ENCODE results near the gene FGF2.

Gene FGF2

GRCh38 chr4:122814426-122814825 lies 12.2 kb upstream of the FGF2 start:
- H3K36me3 ChIP-seq (ENCODE audit: control insufficient read depth, insufficient read depth, low read length), result 0 out of 2 replicates have a peak, but pooled peaks cover 2% of the 10 kb centered on the region
- H3K9ac ChIP-seq (ENCODE audit: low read length), result no peak overlapping the region
- H3K4me3 ChIP-seq (ENCODE audit: low read depth, low read length), result no peak overlapping the region
- no peaks in the 10 kb centered on the region for H3K27me3 ChIP-seq (ENCODE audit: control insufficient read depth, insufficient read depth, low read length)
- H3K4me1 ChIP-seq (ENCODE audit: control insufficient read depth, insufficient read depth, low read length), result 0 out of 2 replicates have a peak, but pooled peaks cover 2% of the 10 kb centered on the region
- peaks cover 9% of the 10 kb centered on the region for H3K9me3 ChIP-seq (ENCODE audit: control insufficient read depth, insufficient read depth, low read depth, low read length)
- H3K27ac ChIP-seq (ENCODE audit: low read depth, low read length), result no peak overlapping the region

GRCh38 chr4:122815248-122815647 lies 11.4 kb upstream of the FGF2 start:
- Histone ChIP-seq H3K27ac (ENCODE audit: low read depth, low read length) (no peak overlapping the region), H3K4me1 (ENCODE audit: control insufficient read depth, insufficient read depth, low read length) (0 out of 2 replicates have a peak, but pooled peaks cover 2% of the 10 kb centered on the region), H3K27me3 (ENCODE audit: control insufficient read depth, insufficient read depth, low read length) (no peaks in the 10 kb centered on the region), H3K4me3 (ENCODE audit: low read depth, low read length) (no peak overlapping the region), H3K9ac (ENCODE audit: low read length) (no peak overlapping the region), H3K9me3 (ENCODE audit: control insufficient read depth, insufficient read depth, low read depth, low read length) (peaks cover 9% of the 10 kb centered on the region), H3K36me3 (ENCODE audit: control insufficient read depth, insufficient read depth, low read length) (0 out of 2 replicates have a peak, but pooled peaks cover 2% of the 10 kb centered on the region)

- no peaks in the 10 kb centered on the region for H3K27me3 ChIP-seq (ENCODE audit: control insufficient read depth, insufficient read depth, low read length)
- no peaks in the 10 kb centered on the region for H3K36me3 ChIP-seq (ENCODE audit: control insufficient read depth, insufficient read depth, low read length)
- H3K9ac ChIP-seq (ENCODE audit: low read length), result no peak overlapping the region
- H3K4me3 ChIP-seq (ENCODE audit: low read depth, low read length), result no peak overlapping the region
- H3K9me3 ChIP-seq (ENCODE audit: control insufficient read depth, insufficient read depth, low read depth, low read length), result no peaks in the 10 kb centered on the region
- H3K4me1 ChIP-seq (ENCODE audit: control insufficient read depth, insufficient read depth, low read length), result 0 out of 2 replicates have a peak, but pooled peaks cover 9% of the 10 kb centered on the region
- no peak overlapping the region for H3K27ac ChIP-seq (ENCODE audit: low read depth, low read length)
These were observed 10.2 kb upstream of the FGF2 start for GRCh38 chr4:122816476-122816875.

GRCh38 chr4:122819708-122820449 lies 6.8 kb upstream of the FGF2 start:
- Histone ChIP-seq H3K9me3 (ENCODE audit: control insufficient read depth, insufficient read depth, low read depth, low read length) (no peaks in the 10 kb centered on the region), H3K36me3 (ENCODE audit: control insufficient read depth, insufficient read depth, low read length) (no peaks in the 10 kb centered on the region), H3K4me1 (ENCODE audit: control insufficient read depth, insufficient read depth, low read length) (peaks cover 15% of the 10 kb centered on the region), H3K4me3 (ENCODE audit: low read depth, low read length) (no peak overlapping the region), H3K9ac (ENCODE audit: low read length) (no peak overlapping the region), H3K27ac (ENCODE audit: low read depth, low read length) (no peak overlapping the region), H3K27me3 (ENCODE audit: control insufficient read depth, insufficient read depth, low read length) (no peaks in the 10 kb centered on the region)

- Histone ChIP-seq H3K4me1 (ENCODE audit: control insufficient read depth, insufficient read depth, low read length) (peaks cover 24% of the 10 kb centered on the region), H3K9me3 (ENCODE audit: control insufficient read depth, insufficient read depth, low read depth, low read length) (no peaks in the 10 kb centered on the region), H3K36me3 (ENCODE audit: control insufficient read depth, insufficient read depth, low read length) (no peaks in the 10 kb centered on the region), H3K27me3 (ENCODE audit: control insufficient read depth, insufficient read depth, low read length) (no peaks in the 10 kb centered on the region), H3K4me3 (ENCODE audit: low read depth, low read length) (no peak overlapping the region), H3K27ac (ENCODE audit: low read depth, low read length) (no peak overlapping the region), H3K9ac (ENCODE audit: low read length) (no peak overlapping the region)
These were observed 5.5 kb upstream of the FGF2 start for GRCh38 chr4:122821092-122821491.

- H3K27me3 ChIP-seq (ENCODE audit: control insufficient read depth, insufficient read depth, low read length), result no peaks in the 10 kb centered on the region; the same call in 1 of the 2 replicates
- H3K4me1 ChIP-seq (ENCODE audit: control insufficient read depth, insufficient read depth, low read length), result peaks cover 24% of the 10 kb centered on the region
- H3K9ac ChIP-seq (ENCODE audit: low read length), result no peak overlapping the region
- H3K36me3 ChIP-seq (ENCODE audit: control insufficient read depth, insufficient read depth, low read length), result peaks cover 4% of the 10 kb centered on the region; the same call in 1 of the 2 replicates
- H3K9me3 ChIP-seq (ENCODE audit: control insufficient read depth, insufficient read depth, low read depth, low read length), result no peaks in the 10 kb centered on the region
- H3K27ac ChIP-seq (ENCODE audit: low read depth, low read length), result no peak overlapping the region
- H3K4me3 ChIP-seq (ENCODE audit: low read depth, low read length), result no peak overlapping the region
These were observed 4.2 kb upstream of the FGF2 start for GRCh38 chr4:122822466-122822865.

- no peaks in the 10 kb centered on the region for H3K9me3 ChIP-seq (ENCODE audit: control insufficient read depth, insufficient read depth, low read depth, low read length)
- H3K27ac ChIP-seq (ENCODE audit: low read depth, low read length), result no peak overlapping the region
- H3K36me3 ChIP-seq (ENCODE audit: control insufficient read depth, insufficient read depth, low read length), result peaks cover 8% of the 10 kb centered on the region
- H3K27me3 ChIP-seq (ENCODE audit: control insufficient read depth, insufficient read depth, low read length), result no peaks in the 10 kb centered on the region; the same call in 1 of the 2 replicates
- H3K9ac ChIP-seq (ENCODE audit: low read length), result no peak overlapping the region
- H3K4me3 ChIP-seq (ENCODE audit: low read depth, low read length), result no peak overlapping the region
- peaks cover 24% of the 10 kb centered on the region for H3K4me1 ChIP-seq (ENCODE audit: control insufficient read depth, insufficient read depth, low read length)
These were observed 3.2 kb upstream of the FGF2 start for GRCh38 chr4:122823476-122823875.

GRCh38 chr4:122824616-122825015 lies 2.0 kb upstream of the FGF2 start:
- Histone ChIP-seq H3K9ac (ENCODE audit: low read length) (no peak overlapping the region), H3K36me3 (ENCODE audit: control insufficient read depth, insufficient read depth, low read length) (peaks cover 18% of the 10 kb centered on the region), H3K27me3 (ENCODE audit: control insufficient read depth, insufficient read depth, low read length) (no peaks in the 10 kb centered on the region; the same call in 1 of the 2 replicates), H3K9me3 (ENCODE audit: control insufficient read depth, insufficient read depth, low read depth, low read length) (no peaks in the 10 kb centered on the region), H3K27ac (ENCODE audit: low read depth, low read length) (no peak overlapping the region), H3K4me3 (ENCODE audit: low read depth, low read length) (no peak overlapping the region), H3K4me1 (ENCODE audit: control insufficient read depth, insufficient read depth, low read length) (peaks cover 29% of the 10 kb centered on the region)

- Histone ChIP-seq H3K27ac (ENCODE audit: low read depth, low read length) (peak overlapping the region; percentile 91), H3K4me1 (ENCODE audit: control insufficient read depth, insufficient read depth, low read length) (peaks cover 39% of the 10 kb centered on the region), H3K4me3 (ENCODE audit: low read depth, low read length) (peak overlapping the region; percentile 93), H3K36me3 (ENCODE audit: control insufficient read depth, insufficient read depth, low read length) (peaks cover 32% of the 10 kb centered on the region), H3K27me3 (ENCODE audit: control insufficient read depth, insufficient read depth, low read length) (no peaks in the 10 kb centered on the region; the same call in 1 of the 2 replicates), H3K9me3 (ENCODE audit: control insufficient read depth, insufficient read depth, low read depth, low read length) (no peaks in the 10 kb centered on the region), H3K9ac (ENCODE audit: low read length) (peak overlapping the region; percentile 88)
These were observed 528 bp upstream of the FGF2 start for GRCh38 chr4:122826079-122826527.

GRCh38 chr4:122827258-122827878 lies 737 bp downstream of the FGF2 start:
- peaks cover 45% of the 10 kb centered on the region for H3K36me3 ChIP-seq (ENCODE audit: control insufficient read depth, insufficient read depth, low read length)
- H3K27me3 ChIP-seq (ENCODE audit: control insufficient read depth, insufficient read depth, low read length), result no peaks in the 10 kb centered on the region; the same call in 1 of the 2 replicates
- H3K4me1 ChIP-seq (ENCODE audit: control insufficient read depth, insufficient read depth, low read length), result peaks cover 49% of the 10 kb centered on the region
- peak overlapping the region; percentile 93 for H3K4me3 ChIP-seq (ENCODE audit: low read depth, low read length)
- H3K27ac ChIP-seq (ENCODE audit: low read depth, low read length), result peak overlapping the region; percentile 98
- H3K9ac ChIP-seq (ENCODE audit: low read length), result peak overlapping the region; percentile 99
- no peaks in the 10 kb centered on the region for H3K9me3 ChIP-seq (ENCODE audit: control insufficient read depth, insufficient read depth, low read depth, low read length)
